Spleen (tissue), 11 donors: Measurements from ENCODE around the gene DOK7. TPM values are rescaled to one million over a fixed set of nuclear protein-coding genes. Genes with fewer than 3 reads are reported as not detected.
A peak's percentile ranks its signal among the peaks of the same experiment; 100 is the strongest.

ENCODE experiments used
- DNase-seq: peaks from one replicate; pipeline ENCODE4 v3.0.0-alpha.2; 2020
- H3K27ac ChIP-seq, 8 donors: fragments of 200-600 bp; sonication (generic) in 7 of 8; 1 replicate in 4 of 8; 2 replicates in 4 of 8; pipeline versions ENCODE4 v1.5.0 to v1.8.0; 2016 to 2021; ENCODE audit warnings: inconsistent platforms in 4 of 8, mild to moderate bottlenecking in 4 of 8, moderate library complexity in 1 of 8
- H3K27me3 ChIP-seq, 7 donors: fragments of 200-600 bp; sonication (generic) in 6 of 7; replicated peaks in 1 of 7; 1 replicate in 4 of 7; 2 replicates in 3 of 7; pipeline versions ENCODE4 v1.5.0 to v1.8.0; 2016 to 2021; ENCODE audit warnings: inconsistent platforms in 3 of 7, mild to moderate bottlenecking in 1 of 7
- H3K36me3 ChIP-seq, 6 donors: fragments of 200-600 bp; sonication (generic) in 5 of 6; 1 replicate in 4 of 6; 2 replicates in 2 of 6; pipeline versions ENCODE4 v1.5.0 to v1.8.0; 2016 to 2021; ENCODE audit warnings: inconsistent platforms in 2 of 6
- H3K4me1 ChIP-seq, 6 donors: fragments of 200-600 bp; sonication (generic) in 5 of 6; 1 replicate in 3 of 6; 2 replicates in 3 of 6; pipeline versions ENCODE4 v1.5.0 to v1.8.0; 2016 to 2021; ENCODE audit warnings: inconsistent platforms in 3 of 6
- H3K4me3 ChIP-seq, 8 donors: fragments of 200-600 bp; sonication (generic) in 7 of 8; 1 replicate in 4 of 8; 2 replicates in 4 of 8; pipeline versions ENCODE4 v1.5.0 to v1.8.0; 2016 to 2021; ENCODE audit warnings: inconsistent platforms in 4 of 8, mild to moderate bottlenecking in 4 of 8, moderate library complexity in 2 of 8
- H3K9me3 ChIP-seq, 8 donors: fragments of 200-600 bp; sonication (generic) in 7 of 8; 1 replicate in 4 of 8; 2 replicates in 4 of 8; pipeline versions ENCODE4 v1.5.0 to v1.8.0; 2016 to 2021; ENCODE audit warnings: inconsistent platforms in 4 of 8
- CTCF ChIP-seq, 11 experiments: fragments of 200-600 bp in 7 of 11; fragments of 450-650 bp in 4 of 11; sonication (generic) in 4 of 11; IDR thresholded peaks in 8 of 11; conservative IDR thresholded peaks in 3 of 11; 1 replicate in 7 of 11; 2 replicates in 4 of 11; pipeline versions ENCODE4 v1.4.0 to v1.8.0; 2016 to 2021; ENCODE audit warnings: antibody characterized with exemption in 11 of 11, inconsistent platforms in 4 of 11, mild to moderate bottlenecking in 1 of 11
- POLR2A ChIP-seq, 3 donors: fragments of 450-650 bp; IDR thresholded peaks; one replicate each; pipeline ENCODE4 v1.5.1; 2017; ENCODE audit warnings: antibody characterized with exemption in 3 of 3, mild to moderate bottlenecking in 1 of 3
- POLR2AphosphoS5 ChIP-seq, 3 donors: sonication (generic); formaldehyde crosslinking; IDR thresholded peaks; one replicate each; pipeline ENCODE4 v1.5.1; 2017; ENCODE audit warnings: antibody characterized with exemption in 3 of 3
- WGBS, 5 donors: extraction: QIAGEN DNeasy Blood & Tissue Kit in 3 of 5; methylation state at CpG; one replicate each; pipeline versions ENCODE4 v1.1.5 to v1.1.7; 2013 to 2018; 5-methylcytosine and 5-hydroxymethylcytosine counted together
- intact Hi-C: fragments of 100-400 bp; cut with DNase I; formaldehyde crosslinking; loops from one replicate; pipeline ENCODE4 v1.15.0; 2023; ENCODE audit warnings: low total_unique reads
- polyA plus RNA-seq, 3 donors: library from polyadenylated mRNA; stranded (reverse); fragments of 200-250 nt; gene quantifications; one replicate each; pipeline ENCODE4 v1.2.1, GENCODE V29; 2013
- total RNA-seq, 7 donors: library from RNA; depleted of rRNA in 3 of 7; stranded (reverse); fragments of >200 nt in 3 of 7; fragmentation: NEBNext Ultra II Directional in 4 of 7; extraction: Animal tissue kit (Norgen Biotek cat#: 25700) in 4 of 7; gene quantifications; one replicate each; pipeline versions ENCODE4 v1.1.0 to v1.2.1, GENCODE V29; 2016 to 2021
- donor health status: healthy with polysubstance abuse.
- donor health status: DM: no; HTN: no; CAD: no; lungs with moderate emphysema.
- donor health status: DM: no; HTN: no; CAD: no.
- donor health status: Bipolar disorder and iron deficiency.
- donor health status: healthy.
- donor health status: DM: no; HTN: no; CAD: no.
- donor health status: DM: yes; HTN: yes; CAD: no.

Gene DOK7
- total and polyA plus RNA-seq, 10 donors = 0.69 to 13.5 (median 1.7) TPM

- Histone ChIP-seq H3K4me1 (peaks cover 0 to 24% (median 12%) of the 10 kb centered on the region in 6 donors), H3K36me3 (peaks cover 0 to 100% (median 79%) of the 10 kb centered on the region in 6 donors), H3K27me3 (no peaks in the 10 kb centered on the region), H3K27ac (no peak overlapping the region), H3K9me3 (no peaks in the 10 kb centered on the region), H3K4me3 (no peak overlapping the region)
- TF ChIP-seq POLR2A (IDR thresholded peaks at IDR 0.05) = no peak
- TF ChIP-seq POLR2AphosphoS5 (IDR thresholded peaks at IDR 0.05) = no peak
- no peak for TF ChIP-seq CTCF (IDR thresholded peaks at IDR 0.05 in 8 of 11, conservative IDR thresholded peaks at IDR 0.05 in 3 of 11)
- intact Hi-C loops = no loop called here
- peak; percentile 49 for DNase-seq
- WGBS, 5 donors = 90 to 99% (median 96%) methylated on average over 10 of the region's 10 CpGs
Measured at GRCh38 chr4:3523146-3523627, 60.1 kb downstream of the DOK7 start.

- Histone ChIP-seq H3K9me3 (no peaks in the 10 kb centered on the region), H3K36me3 (peaks cover 0 to 100% (median 79%) of the 10 kb centered on the region in 6 donors), H3K27ac (no peak overlapping the region), H3K4me3 (no peak overlapping the region), H3K27me3 (no peaks in the 10 kb centered on the region), H3K4me1 (peaks cover 0 to 29% (median 15%) of the 10 kb centered on the region in 6 donors)
- WGBS, 5 donors = 85 to 94% (median 91%) methylated on average over 23 to 24 of the region's 24 CpGs
- DNase-seq = peak; percentile 70
- no peak for TF ChIP-seq POLR2A (IDR thresholded peaks at IDR 0.05)
- no peak for TF ChIP-seq POLR2AphosphoS5 (IDR thresholded peaks at IDR 0.05)
- no peak for TF ChIP-seq CTCF (IDR thresholded peaks at IDR 0.05 in 8 of 11, conservative IDR thresholded peaks at IDR 0.05 in 3 of 11)
- intact Hi-C loops = no loop called here
Measured at GRCh38 chr4:3523628-3524221, 60.6 kb downstream of the DOK7 start.

- DNase-seq = peak; percentile 64
- WGBS, 5 donors = 94 to 96% (median 94%) methylated on average over 6 to 8 of the region's 8 CpGs
Measured at GRCh38 chr4:3524349-3524748, 61.2 kb downstream of the DOK7 start.

More at GRCh38 chr4:3524349-3524748, 61.2 kb downstream of the DOK7 start:
- Histone ChIP-seq H3K27me3 (no peaks in the 10 kb centered on the region), H3K9me3 (no peaks in the 10 kb centered on the region), H3K36me3 (peaks cover 0 to 100% (median 75%) of the 10 kb centered on the region in 6 donors), H3K4me3 (no peak overlapping the region), H3K27ac (no peak overlapping the region), H3K4me1 (peaks cover 0 to 35% (median 19%) of the 10 kb centered on the region in 6 donors)
- intact Hi-C loops = no loop called here
- TF ChIP-seq POLR2AphosphoS5 (IDR thresholded peaks at IDR 0.05) (peak in 1 of 3 donors; percentile 35), POLR2A (IDR thresholded peaks at IDR 0.05) (no peak), CTCF (IDR thresholded peaks at IDR 0.05 in 8 of 11, conservative IDR thresholded peaks at IDR 0.05 in 3 of 11) (no peak)
